ENCODE measurements around the gene GPHN. TPM values are rescaled to one million over a fixed set of nuclear protein-coding genes. Genes with fewer than 3 reads are reported as not detected.

GPHN gene
- polyA plus RNA-seq, 1 donor (not counting 4 experiments of a cell fraction or from before 2014, with no cell fraction given), result 17.6 TPM

- H2AFZ ChIP-seq (ENCODE audit: control insufficient read depth, low read length), result no peak overlapping the region
- no peak overlapping the region for H3K4me3 ChIP-seq (ENCODE audit: control insufficient read depth in 2 of 3, extremely low read depth in 1 of 3, insufficient read depth in 2 of 3, low read depth in 1 of 3, low read length in 3 of 3)
- H3K36me3 ChIP-seq (ENCODE audit: control insufficient read depth in 2 of 2, extremely low read depth in 1 of 2, insufficient read depth in 2 of 2, low read length in 2 of 2), result no peaks in the 10 kb centered on the region
- TF ChIP-seq CTCF (optimal IDR thresholded peaks at IDR 0.05 in 1 of 3, IDR thresholded peaks at IDR 0.05 in 1 of 3, conservative IDR thresholded peaks at IDR 0.05 in 1 of 3; ENCODE audit: extremely low read depth in 1 of 3, insufficient read depth in 2 of 3, low read length in 3 of 3) (no peak), EZH2 (IDR thresholded peaks at IDR 0.05; ENCODE audit: low read length) (no peak)
- no peaks in the 10 kb centered on the region for H3K79me2 ChIP-seq (ENCODE audit: control insufficient read depth, insufficient read depth, low read length)
- H3K4me1 ChIP-seq (ENCODE audit: control insufficient read depth, extremely low read depth, insufficient read depth, low read length), result peaks cover 28% of the 10 kb centered on the region
- H3K9me1 ChIP-seq (ENCODE audit: control insufficient read depth, extremely low read depth, insufficient read depth, low read length), result peaks cover 2% of the 10 kb centered on the region
- no peaks in the 10 kb centered on the region for H3K27me3 ChIP-seq (ENCODE audit: control insufficient read depth, extremely low read depth, insufficient read depth, low read length)
- no peaks in the 10 kb centered on the region for H4K20me1 ChIP-seq (ENCODE audit: control insufficient read depth, extremely low read depth, insufficient read depth, low read length)
- FAIRE-seq (no peak), DNase-seq (ENCODE audit: low read depth, low spot score) (no peak)
- H3K9ac ChIP-seq (ENCODE audit: control insufficient read depth, extremely low read depth, insufficient read depth, low read length), result no peak overlapping the region
- H3K27ac ChIP-seq (ENCODE audit: control insufficient read depth, insufficient read depth, low read length), result no peak overlapping the region
- no peaks in the 10 kb centered on the region for H3K9me3 ChIP-seq (ENCODE audit: control insufficient read depth, low read depth, low read length)
- H3K4me2 ChIP-seq (ENCODE audit: control insufficient read depth, extremely low read depth, insufficient read depth, low read depth, low read length), result no peak overlapping the region
- dilution Hi-C loops (cut with MboI; ENCODE audit: extremely low pct_ligation_motif_present, low sequenced_read_pairs), result no loop called here
These were observed 680.4 kb downstream of the GPHN start for GRCh38 chr14:67188326-67188725.

GRCh38 chr14:67191768-67192290 lies 683.9 kb downstream of the GPHN start:
- dilution Hi-C loops (cut with MboI; ENCODE audit: extremely low pct_ligation_motif_present, low sequenced_read_pairs), result no loop called here
- Histone ChIP-seq H2AFZ (ENCODE audit: control insufficient read depth, low read length) (no peak overlapping the region), H3K79me2 (ENCODE audit: control insufficient read depth, insufficient read depth, low read length) (no peaks in the 10 kb centered on the region), H3K9ac (ENCODE audit: control insufficient read depth, extremely low read depth, insufficient read depth, low read length) (no peak overlapping the region), H3K9me3 (ENCODE audit: control insufficient read depth, low read depth, low read length) (no peaks in the 10 kb centered on the region), H3K27ac (ENCODE audit: control insufficient read depth, insufficient read depth, low read length) (no peak overlapping the region), H3K4me2 (ENCODE audit: control insufficient read depth, extremely low read depth, insufficient read depth, low read depth, low read length) (no peak overlapping the region), H4K20me1 (ENCODE audit: control insufficient read depth, extremely low read depth, insufficient read depth, low read length) (no peaks in the 10 kb centered on the region), H3K9me1 (ENCODE audit: control insufficient read depth, extremely low read depth, insufficient read depth, low read length) (peaks cover 2% of the 10 kb centered on the region), H3K4me3 (ENCODE audit: control insufficient read depth in 2 of 3, extremely low read depth in 1 of 3, insufficient read depth in 2 of 3, low read depth in 1 of 3, low read length in 3 of 3) (no peak overlapping the region), H3K4me1 (ENCODE audit: control insufficient read depth, extremely low read depth, insufficient read depth, low read length) (peaks cover 18% of the 10 kb centered on the region), H3K27me3 (ENCODE audit: control insufficient read depth, extremely low read depth, insufficient read depth, low read length) (no peaks in the 10 kb centered on the region), H3K36me3 (ENCODE audit: control insufficient read depth in 2 of 2, extremely low read depth in 1 of 2, insufficient read depth in 2 of 2, low read length in 2 of 2) (no peaks in the 10 kb centered on the region)
- no peak for FAIRE-seq
- no peak for DNase-seq (ENCODE audit: low read depth, low spot score)
- TF ChIP-seq EZH2 (IDR thresholded peaks at IDR 0.05; ENCODE audit: low read length), result no peak
- no peak for TF ChIP-seq CTCF (optimal IDR thresholded peaks at IDR 0.05 in 1 of 3, IDR thresholded peaks at IDR 0.05 in 1 of 3, conservative IDR thresholded peaks at IDR 0.05 in 1 of 3; ENCODE audit: extremely low read depth in 1 of 3, insufficient read depth in 2 of 3, low read length in 3 of 3)
